Stomach (tissue), 9 donors: Measurements from ENCODE around the gene OR2A25. TPM values are rescaled to one million over a fixed set of nuclear protein-coding genes. Genes with fewer than 3 reads are reported as not detected.
"Not testable (repeated sequence)": the region's sequence is repeated elsewhere in the genome, so short reads cannot be mapped to it uniquely, and the experiment has no call there.

Experiments used
- DNase-seq, 2 donors: peaks; one replicate each; pipeline versions ENCODE4 v3.0.0 to v3.0.0-alpha.2; 2013 to 2019
- H3K27ac ChIP-seq, 5 donors: fragments of 200-600 bp in 4 of 5; sonication (generic) in 4 of 5; one replicate each; pipeline ENCODE4 v1.5.1; 2013 to 2019; ENCODE audit warnings: mild to moderate bottlenecking in 1 of 5, moderate library complexity in 1 of 5
- H3K27me3 ChIP-seq, 3 donors: fragments of 200-600 bp; sonication (generic); one replicate each; pipeline ENCODE4 v1.5.1; 2017 to 2019; ENCODE audit warnings: mixed run types in 1 of 3
- H3K36me3 ChIP-seq, 4 donors: fragments of 200-600 bp; sonication (generic); 1 replicate in 3 of 4; 2 replicates in 1 of 4; pipeline ENCODE4 v1.5.1; 2016 to 2019
- H3K4me1 ChIP-seq, 4 donors: fragments of 200-600 bp; sonication (generic); one replicate each; pipeline ENCODE4 v1.5.1; 2016 to 2019
- H3K4me3 ChIP-seq, 4 donors: fragments of 200-600 bp; sonication (generic) in 3 of 4; one replicate each; pipeline ENCODE4 v1.5.1; 2016 to 2019; ENCODE audit warnings: mild to moderate bottlenecking in 1 of 4
- H3K9me3 ChIP-seq, 4 donors: fragments of 200-600 bp; sonication (generic); one replicate each; pipeline ENCODE4 v1.5.1; 2016 to 2019
- EP300 ChIP-seq: sonication (generic); formaldehyde crosslinking; IDR thresholded peaks from one replicate; pipeline ENCODE4 v1.6.1; 2017; ENCODE audit warnings: antibody characterized with exemption
- POLR2A ChIP-seq, 4 donors: fragments of 450-650 bp; IDR thresholded peaks; one replicate each; pipeline ENCODE4 v1.6.1; 2016; ENCODE audit warnings: antibody characterized with exemption in 4 of 4, control low read depth in 2 of 4, mild to moderate bottlenecking in 1 of 4, moderate library complexity in 1 of 4
- POLR2AphosphoS5 ChIP-seq, 3 donors: sonication (generic); formaldehyde crosslinking; IDR thresholded peaks; one replicate each; pipeline ENCODE4 v1.6.1; 2016; ENCODE audit warnings: antibody characterized with exemption in 3 of 3
- WGBS, 5 donors: extraction: QIAGEN DNeasy Blood & Tissue Kit in 3 of 5; methylation state at CpG; one replicate each; pipeline versions ENCODE4 v1.1.5 to v1.1.7; 2013 to 2018; 5-methylcytosine and 5-hydroxymethylcytosine counted together
- intact Hi-C: fragments of 100-400 bp; cut with DNase I; formaldehyde crosslinking; loops from one replicate; pipeline ENCODE4 v1.15.1; 2023; ENCODE audit warnings: low total_unique reads
- polyA plus RNA-seq, 3 donors: library from polyadenylated mRNA; stranded (reverse); fragments of 200-250 nt; gene quantifications; one replicate each; pipeline ENCODE4 v1.2.3, GENCODE V29; 2013
- total RNA-seq, 5 donors: library from RNA; depleted of rRNA; stranded (reverse); fragments of >200 nt; gene quantifications; one replicate each; pipeline versions ENCODE4 v1.1.0 to v1.2.3, GENCODE V29; 2014 to 2016
- TF ChIP-seq, protein P1 (sequence below), 7 experiments: fragments of 450-650 bp in 4 of 7; fragments of 200-600 bp in 3 of 7; sonication (generic) in 3 of 7; IDR thresholded peaks; one replicate each; pipeline ENCODE4 v1.5.1; 2016 to 2019; ENCODE audit warnings: antibody characterized with exemption in 7 of 7, control low read depth in 2 of 7, mild to moderate bottlenecking in 1 of 7
- donor health status: healthy with polysubstance abuse.
- donor health status: Bipolar disorder and iron deficiency.
- donor health status: healthy.

OR2A25 gene
- total and polyA plus RNA-seq, 8 donors: not detected

DNA sequence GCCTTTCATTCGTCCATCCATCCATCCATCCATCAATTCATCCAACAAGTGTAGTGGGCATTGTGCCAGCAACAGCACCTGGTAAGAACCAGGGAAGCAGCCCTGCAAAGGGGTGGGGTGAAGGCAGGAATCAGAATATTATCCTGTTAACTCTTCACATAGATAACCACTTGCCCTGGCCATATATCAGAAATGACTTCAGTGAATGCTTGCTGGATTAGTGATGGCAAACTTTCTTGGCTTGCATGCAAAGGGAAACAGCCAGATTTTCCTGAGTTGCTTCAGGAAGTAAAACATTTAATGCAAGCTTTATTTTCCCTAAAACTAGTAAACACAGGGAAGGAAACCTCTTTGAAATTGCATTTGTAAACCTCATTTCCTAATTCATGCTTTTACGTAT, 20.1 kb upstream of the OR2A25 start:
- 42 to 66% (median 54%) methylated on average over 2 of the region's 2 CpGs for WGBS, 5 donors
- intact Hi-C loops: no loop called here
- no peaks in the 10 kb centered on the region for H3K36me3 ChIP-seq
- DNase-seq: no peak
- peaks cover 0 to 10% (median 0%) of the 10 kb centered on the region in 4 donors for H3K4me1 ChIP-seq
- H3K27ac ChIP-seq: no peak overlapping the region
- TF ChIP-seq, protein P1, sequence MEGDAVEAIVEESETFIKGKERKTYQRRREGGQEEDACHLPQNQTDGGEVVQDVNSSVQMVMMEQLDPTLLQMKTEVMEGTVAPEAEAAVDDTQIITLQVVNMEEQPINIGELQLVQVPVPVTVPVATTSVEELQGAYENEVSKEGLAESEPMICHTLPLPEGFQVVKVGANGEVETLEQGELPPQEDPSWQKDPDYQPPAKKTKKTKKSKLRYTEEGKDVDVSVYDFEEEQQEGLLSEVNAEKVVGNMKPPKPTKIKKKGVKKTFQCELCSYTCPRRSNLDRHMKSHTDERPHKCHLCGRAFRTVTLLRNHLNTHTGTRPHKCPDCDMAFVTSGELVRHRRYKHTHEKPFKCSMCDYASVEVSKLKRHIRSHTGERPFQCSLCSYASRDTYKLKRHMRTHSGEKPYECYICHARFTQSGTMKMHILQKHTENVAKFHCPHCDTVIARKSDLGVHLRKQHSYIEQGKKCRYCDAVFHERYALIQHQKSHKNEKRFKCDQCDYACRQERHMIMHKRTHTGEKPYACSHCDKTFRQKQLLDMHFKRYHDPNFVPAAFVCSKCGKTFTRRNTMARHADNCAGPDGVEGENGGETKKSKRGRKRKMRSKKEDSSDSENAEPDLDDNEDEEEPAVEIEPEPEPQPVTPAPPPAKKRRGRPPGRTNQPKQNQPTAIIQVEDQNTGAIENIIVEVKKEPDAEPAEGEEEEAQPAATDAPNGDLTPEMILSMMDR (IDR thresholded peaks at IDR 0.05): no peak
- TF ChIP-seq EP300: no peak
- no peak for TF ChIP-seq POLR2AphosphoS5 (IDR thresholded peaks at IDR 0.05)
- no peak for TF ChIP-seq POLR2A (IDR thresholded peaks at IDR 0.05)
- no peaks in the 10 kb centered on the region for H3K27me3 ChIP-seq
- no peak overlapping the region for H3K4me3 ChIP-seq
- no peaks in the 10 kb centered on the region for H3K9me3 ChIP-seq

DNA sequence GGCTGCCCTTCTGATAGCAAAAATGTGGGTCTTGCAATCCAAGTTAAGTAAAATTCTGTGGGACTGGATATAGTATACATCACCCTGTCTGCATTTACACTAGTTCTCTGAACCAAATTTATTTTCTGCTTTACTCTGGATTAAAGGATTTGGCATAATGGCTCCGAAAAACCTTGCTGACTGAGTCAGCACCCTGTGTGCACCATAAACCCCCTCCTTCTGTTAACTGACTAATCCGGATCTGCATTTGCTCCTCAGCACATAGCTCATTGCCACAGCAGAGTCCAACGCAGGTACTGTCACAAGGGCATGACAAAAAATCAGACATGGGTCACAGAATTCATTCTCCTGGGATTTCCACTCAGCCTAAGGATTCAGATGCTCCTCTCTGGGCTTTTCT, 19.5 kb upstream of the OR2A25 start:
- Histone ChIP-seq H3K27me3 (no peaks in the 10 kb centered on the region), H3K9me3 (no peaks in the 10 kb centered on the region), H3K27ac (no peak overlapping the region), H3K4me3 (no peak overlapping the region), H3K4me1 (peaks cover 0 to 10% (median 0%) of the 10 kb centered on the region in 4 donors), H3K36me3 (no peaks in the 10 kb centered on the region)
- WGBS, 5 donors: 46 to 69% (median 60%) methylated on average over 3 of the region's 3 CpGs
- TF ChIP-seq POLR2AphosphoS5 (IDR thresholded peaks at IDR 0.05): no peak
- no peak for DNase-seq
- intact Hi-C loops: no loop called here

DNA sequence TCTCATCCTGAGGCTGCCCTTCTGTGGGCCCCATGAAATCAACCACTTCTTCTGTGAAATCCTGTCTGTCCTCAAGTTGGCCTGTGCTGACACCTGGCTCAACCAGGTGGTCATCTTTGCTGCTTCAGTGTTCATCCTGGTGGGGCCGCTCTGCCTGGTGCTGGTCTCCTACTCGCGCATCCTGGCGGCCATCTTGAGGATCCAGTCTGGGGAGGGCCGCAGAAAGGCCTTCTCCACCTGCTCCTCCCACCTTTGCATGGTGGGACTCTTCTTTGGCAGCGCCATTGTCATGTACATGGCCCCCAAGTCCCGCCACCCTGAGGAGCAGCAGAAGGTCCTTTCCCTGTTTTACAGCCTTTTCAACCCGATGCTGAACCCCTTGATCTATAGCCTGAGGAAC, 18.7 kb upstream of the OR2A25 start:
- H3K4me3 ChIP-seq, intact Hi-C loops, DNase-seq, H3K9me3 ChIP-seq, H3K36me3 ChIP-seq, H3K27me3 ChIP-seq, H3K27ac ChIP-seq: not testable (repeated sequence)
- WGBS, 5 donors: 84 to 95% (median 89%) methylated on average over 8 of the region's 8 CpGs
- peaks cover 0 to 10% (median 0%) of the 10 kb centered on the region in 4 donors for H3K4me1 ChIP-seq

DNA sequence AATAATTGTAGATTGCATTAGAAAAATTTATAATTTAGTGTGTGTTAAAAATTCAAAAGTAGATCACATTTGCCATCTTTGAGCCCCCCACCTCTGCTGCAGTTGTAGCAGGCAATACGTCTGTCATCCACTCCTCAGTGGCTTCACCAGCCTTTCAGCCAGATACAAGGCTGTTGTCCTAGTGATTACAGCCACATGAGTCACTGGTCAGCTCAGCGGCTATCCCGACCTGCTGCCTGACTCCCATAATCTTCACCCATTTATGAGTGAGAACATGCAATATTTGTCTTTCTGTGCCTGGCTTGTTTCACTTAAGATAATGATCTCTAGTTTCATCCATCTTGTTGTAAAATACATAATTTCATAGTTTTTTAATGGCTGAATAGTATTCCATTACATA, 11.7 kb upstream of the OR2A25 start:
- Histone ChIP-seq H3K4me3 (no peak overlapping the region), H3K36me3 (no peaks in the 10 kb centered on the region), H3K27ac (no peak overlapping the region), H3K27me3 (no peaks in the 10 kb centered on the region), H3K4me1 (no peaks in the 10 kb centered on the region), H3K9me3 (peaks cover 0 to 11% (median 2%) of the 10 kb centered on the region in 4 donors)
- 51 to 72% (median 62%) methylated on average over 3 of the region's 3 CpGs for WGBS, 5 donors
- intact Hi-C loops: no loop called here
- TF ChIP-seq EP300 (no peak), POLR2AphosphoS5 (IDR thresholded peaks at IDR 0.05) (no peak), POLR2A (IDR thresholded peaks at IDR 0.05) (no peak)
- TF ChIP-seq, protein P1 (IDR thresholded peaks at IDR 0.05): no peak
- DNase-seq: no peak

DNA sequence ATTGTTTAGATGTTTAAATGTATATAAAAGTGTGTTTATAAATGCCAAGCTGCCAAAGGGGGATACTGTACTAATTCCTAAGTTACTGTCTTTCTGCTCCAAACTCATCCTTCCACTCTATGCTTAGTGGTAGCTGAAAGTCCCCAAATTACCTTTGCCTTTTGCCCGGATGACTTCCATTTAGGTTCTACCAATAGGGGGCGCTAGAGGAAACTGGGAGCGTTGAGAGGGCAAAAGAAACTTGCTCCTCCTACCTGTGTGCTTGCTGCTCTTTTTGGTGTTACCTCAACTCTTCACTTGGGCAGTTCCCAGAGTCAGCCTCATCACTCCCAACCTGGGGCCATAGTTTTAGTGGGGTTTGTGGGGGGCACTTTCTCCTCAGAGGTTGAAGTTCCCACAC, 5.9 kb upstream of the OR2A25 start:
- no peaks in the 10 kb centered on the region for H3K36me3 ChIP-seq
- H3K4me3 ChIP-seq: no peak overlapping the region
- 34 to 40% (median 39%) methylated on average over 3 of the region's 3 CpGs for WGBS, 5 donors
- peaks cover 0 to 11% (median 2%) of the 10 kb centered on the region in 4 donors for H3K9me3 ChIP-seq
- intact Hi-C loops: no loop called here
- TF ChIP-seq POLR2AphosphoS5 (IDR thresholded peaks at IDR 0.05) (no peak), EP300 (no peak), POLR2A (IDR thresholded peaks at IDR 0.05) (no peak)
- TF ChIP-seq, protein P1 (IDR thresholded peaks at IDR 0.05): no peak
- no peaks in the 10 kb centered on the region for H3K27me3 ChIP-seq
- no peaks in the 10 kb centered on the region for H3K4me1 ChIP-seq
- DNase-seq: no peak
- no peak overlapping the region for H3K27ac ChIP-seq
